ENCODE results near the gene RDH14.

DNA sequence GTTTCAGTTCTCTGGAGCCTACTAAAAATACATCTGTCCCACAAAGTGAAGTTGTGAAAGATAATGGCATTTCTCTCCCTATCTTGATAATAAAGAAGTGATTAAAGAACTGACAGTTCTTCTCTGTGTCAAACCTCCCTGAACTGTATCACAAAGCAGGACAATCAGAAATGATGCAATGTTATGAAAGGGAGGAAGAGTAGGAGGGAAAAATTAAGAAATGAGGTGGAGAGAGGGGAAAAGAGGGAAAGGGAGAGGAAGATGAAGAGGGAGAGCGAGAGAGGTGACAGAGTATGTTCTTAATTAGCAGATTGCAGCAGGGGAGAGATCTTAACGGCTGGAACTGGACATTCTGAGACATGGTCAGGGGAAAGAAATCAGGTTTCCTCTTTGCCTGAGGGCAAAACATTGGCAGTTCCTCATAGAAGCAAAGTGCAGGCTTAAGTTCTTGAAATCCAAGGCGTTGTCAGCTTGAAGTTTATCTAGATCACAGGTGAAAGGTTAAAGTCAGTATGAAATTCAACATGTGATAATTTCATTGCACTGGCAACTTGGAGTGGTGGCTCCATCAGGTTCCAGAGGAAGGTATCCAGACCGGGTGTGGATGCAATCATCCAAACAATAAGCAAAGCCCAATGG is 54.6 kb downstream of the RDH14 start:
- TF ChIP-seq CTCF (conservative IDR thresholded peaks at IDR 0.05; ENCODE audit: low read depth, low read length) (no peak), EZH2 (IDR thresholded peaks at IDR 0.05; ENCODE audit: borderline replicate concordance, low read depth, low read length, poor library complexity, severe bottlenecking) (no peak)
